ENCODE measurements around the gene APOA4. TPM values are rescaled to one million over a fixed set of nuclear protein-coding genes. Genes with fewer than 3 reads are reported as not detected.

Gene APOA4
- total RNA-seq, 1 experiment from 2014 or later = not detected

DNA sequence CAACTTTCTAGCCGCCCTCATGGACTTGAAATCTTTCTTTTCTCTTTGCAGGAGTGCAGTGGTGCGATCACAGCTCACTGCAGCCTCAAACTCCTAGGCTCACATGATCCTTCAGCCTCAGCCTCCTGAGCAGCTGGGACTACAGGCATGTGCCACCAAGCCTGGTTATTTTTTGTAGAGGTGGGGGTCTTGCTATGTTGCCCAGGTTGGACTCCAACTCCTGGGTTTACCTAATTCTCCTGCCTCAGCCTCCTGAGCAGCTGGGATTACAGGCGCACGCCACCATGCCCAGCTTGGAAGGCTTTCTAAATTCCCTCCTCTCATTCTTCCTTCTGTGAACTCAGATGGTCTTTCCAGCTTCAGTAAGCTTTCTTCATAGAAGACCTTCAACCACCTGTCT, 19.0 kb upstream of the APOA4 start:
- ATAC-seq (no peak), DNase-seq (ENCODE audit: low read depth, low spot score) (no peak)
- Histone ChIP-seq H3K9me3 (ENCODE audit: control insufficient read depth, insufficient read depth, low read depth, low read length) (no peaks in the 10 kb centered on the region), H3K36me3 (ENCODE audit: control insufficient read depth, insufficient read depth, low read length) (no peaks in the 10 kb centered on the region; the same call in 1 of the 2 replicates), H3K4me1 (ENCODE audit: control insufficient read depth, insufficient read depth, low read length) (no peaks in the 10 kb centered on the region), H3K4me3 (ENCODE audit: low read depth in 2 of 2, low read length in 2 of 2) (no peak overlapping the region), H3K27me3 (ENCODE audit: control insufficient read depth, insufficient read depth, low read length) (no peaks in the 10 kb centered on the region), H3K27ac (ENCODE audit: low read length) (no peak overlapping the region)
- no TSS peak for BruUV-seq (replicated peaks)
- intact Hi-C loops (cut with micrococcal nuclease; ENCODE audit: unreplicated experiment) (no loop called here), in situ Hi-C loops (cut with HindIII; ENCODE audit: low pct_unique_long_range_greater_than_20kb, low sequenced_read_pairs) (no loop called here)
- ChIA-PET CTCF (interaction anchor here (0.7 kb wide), 1 partner anchor 29 kb away, joined by 6 read pairs; no protein-coding TSS in a partner anchor), POLR2A (no interaction called here)
- TF ChIP-seq SIN3A (IDR thresholded peaks at IDR 0.05; ENCODE audit: borderline replicate concordance, insufficient read depth, low read depth, low read length) (no peak), POLR2AphosphoS5 (IDR thresholded peaks at IDR 0.05; ENCODE audit: low read depth, low read length) (no peak), TCF7L2 (IDR thresholded peaks at IDR 0.05; ENCODE audit: low read depth, low read length) (no peak)
- TF ChIP-seq, protein P1, sequence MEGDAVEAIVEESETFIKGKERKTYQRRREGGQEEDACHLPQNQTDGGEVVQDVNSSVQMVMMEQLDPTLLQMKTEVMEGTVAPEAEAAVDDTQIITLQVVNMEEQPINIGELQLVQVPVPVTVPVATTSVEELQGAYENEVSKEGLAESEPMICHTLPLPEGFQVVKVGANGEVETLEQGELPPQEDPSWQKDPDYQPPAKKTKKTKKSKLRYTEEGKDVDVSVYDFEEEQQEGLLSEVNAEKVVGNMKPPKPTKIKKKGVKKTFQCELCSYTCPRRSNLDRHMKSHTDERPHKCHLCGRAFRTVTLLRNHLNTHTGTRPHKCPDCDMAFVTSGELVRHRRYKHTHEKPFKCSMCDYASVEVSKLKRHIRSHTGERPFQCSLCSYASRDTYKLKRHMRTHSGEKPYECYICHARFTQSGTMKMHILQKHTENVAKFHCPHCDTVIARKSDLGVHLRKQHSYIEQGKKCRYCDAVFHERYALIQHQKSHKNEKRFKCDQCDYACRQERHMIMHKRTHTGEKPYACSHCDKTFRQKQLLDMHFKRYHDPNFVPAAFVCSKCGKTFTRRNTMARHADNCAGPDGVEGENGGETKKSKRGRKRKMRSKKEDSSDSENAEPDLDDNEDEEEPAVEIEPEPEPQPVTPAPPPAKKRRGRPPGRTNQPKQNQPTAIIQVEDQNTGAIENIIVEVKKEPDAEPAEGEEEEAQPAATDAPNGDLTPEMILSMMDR (IDR thresholded peaks at IDR 0.05) = no peak
- TF ChIP-seq, protein P2, sequence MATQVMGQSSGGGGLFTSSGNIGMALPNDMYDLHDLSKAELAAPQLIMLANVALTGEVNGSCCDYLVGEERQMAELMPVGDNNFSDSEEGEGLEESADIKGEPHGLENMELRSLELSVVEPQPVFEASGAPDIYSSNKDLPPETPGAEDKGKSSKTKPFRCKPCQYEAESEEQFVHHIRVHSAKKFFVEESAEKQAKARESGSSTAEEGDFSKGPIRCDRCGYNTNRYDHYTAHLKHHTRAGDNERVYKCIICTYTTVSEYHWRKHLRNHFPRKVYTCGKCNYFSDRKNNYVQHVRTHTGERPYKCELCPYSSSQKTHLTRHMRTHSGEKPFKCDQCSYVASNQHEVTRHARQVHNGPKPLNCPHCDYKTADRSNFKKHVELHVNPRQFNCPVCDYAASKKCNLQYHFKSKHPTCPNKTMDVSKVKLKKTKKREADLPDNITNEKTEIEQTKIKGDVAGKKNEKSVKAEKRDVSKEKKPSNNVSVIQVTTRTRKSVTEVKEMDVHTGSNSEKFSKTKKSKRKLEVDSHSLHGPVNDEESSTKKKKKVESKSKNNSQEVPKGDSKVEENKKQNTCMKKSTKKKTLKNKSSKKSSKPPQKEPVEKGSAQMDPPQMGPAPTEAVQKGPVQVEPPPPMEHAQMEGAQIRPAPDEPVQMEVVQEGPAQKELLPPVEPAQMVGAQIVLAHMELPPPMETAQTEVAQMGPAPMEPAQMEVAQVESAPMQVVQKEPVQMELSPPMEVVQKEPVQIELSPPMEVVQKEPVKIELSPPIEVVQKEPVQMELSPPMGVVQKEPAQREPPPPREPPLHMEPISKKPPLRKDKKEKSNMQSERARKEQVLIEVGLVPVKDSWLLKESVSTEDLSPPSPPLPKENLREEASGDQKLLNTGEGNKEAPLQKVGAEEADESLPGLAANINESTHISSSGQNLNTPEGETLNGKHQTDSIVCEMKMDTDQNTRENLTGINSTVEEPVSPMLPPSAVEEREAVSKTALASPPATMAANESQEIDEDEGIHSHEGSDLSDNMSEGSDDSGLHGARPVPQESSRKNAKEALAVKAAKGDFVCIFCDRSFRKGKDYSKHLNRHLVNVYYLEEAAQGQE (IDR thresholded peaks at IDR 0.05; ENCODE audit: insufficient read depth in 1 of 2, low read depth in 2 of 2, low read length in 1 of 2) = no peak

DNA sequence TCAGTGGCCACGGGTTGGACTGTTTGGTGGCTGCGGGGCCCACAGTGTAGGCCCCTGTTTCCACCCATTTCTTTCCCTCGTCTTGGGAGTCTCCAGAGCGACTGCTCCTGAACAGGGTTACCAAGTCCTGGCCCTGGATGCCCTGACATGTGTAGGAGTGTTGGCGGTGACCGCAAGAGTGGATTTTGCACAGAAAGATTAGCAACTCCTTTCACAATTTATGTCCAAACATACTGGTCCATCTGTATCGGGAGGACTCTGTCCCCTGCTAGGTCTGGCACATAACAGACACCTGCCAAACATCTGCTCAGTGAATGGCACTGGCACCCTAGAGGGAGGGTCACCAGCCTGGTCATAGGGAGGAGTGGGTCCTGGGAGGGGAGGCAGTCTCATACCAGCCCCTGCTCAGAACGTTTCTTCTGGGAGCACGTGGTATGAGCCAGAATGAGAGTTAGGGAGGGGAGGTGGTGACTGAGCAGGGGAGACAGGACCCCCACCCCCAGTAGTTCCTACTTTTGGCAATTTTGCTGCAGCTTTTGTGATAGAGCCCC, 17.7 kb upstream of the APOA4 start:
- TF ChIP-seq TCF7L2 (IDR thresholded peaks at IDR 0.05; ENCODE audit: low read depth, low read length) (no peak), SIN3A (IDR thresholded peaks at IDR 0.05; ENCODE audit: borderline replicate concordance, insufficient read depth, low read depth, low read length) (no peak)
- TF ChIP-seq, protein P2 (IDR thresholded peaks at IDR 0.05; ENCODE audit: insufficient read depth in 1 of 2, low read depth in 2 of 2, low read length in 1 of 2) = no peak
- TF ChIP-seq, protein P1 (IDR thresholded peaks at IDR 0.05) = no peak
- in situ Hi-C loops (cut with HindIII; ENCODE audit: low pct_unique_long_range_greater_than_20kb, low sequenced_read_pairs) = no loop called here
- Histone ChIP-seq H3K9me3 (ENCODE audit: control insufficient read depth, insufficient read depth, low read depth, low read length) (no peaks in the 10 kb centered on the region), H3K27ac (ENCODE audit: low read length) (no peak overlapping the region), H3K4me3 (ENCODE audit: low read depth in 2 of 2, low read length in 2 of 2) (no peak overlapping the region), H3K27me3 (ENCODE audit: control insufficient read depth, insufficient read depth, low read length) (no peaks in the 10 kb centered on the region), H3K36me3 (ENCODE audit: control insufficient read depth, insufficient read depth, low read length) (no peaks in the 10 kb centered on the region; the same call in 1 of the 2 replicates), H3K4me1 (ENCODE audit: control insufficient read depth, insufficient read depth, low read length) (peaks cover 4% of the 10 kb centered on the region; the same call in 1 of the 2 replicates)
- no TSS peak for BruUV-seq (replicated peaks)
- DNase-seq (ENCODE audit: low read depth, low spot score) = no peak
- CTCF ChIA-PET = no interaction called here
- POLR2A ChIA-PET = interaction anchor here (0.8 kb wide), 1 partner anchor 16 kb away, joined by 4 read pairs; no protein-coding TSS in a partner anchor
- no peak for ATAC-seq
- intact Hi-C loops (cut with micrococcal nuclease; ENCODE audit: unreplicated experiment) = no loop called here

Measured in Panc1 (cell line).